Activated CD4-positive, alpha-beta memory T cell treated with anti-CD3 and anti-CD28 coated beads for 36 hours (primary cell): ENCODE results near the gene KHDC4. TPM values are rescaled to one million over a fixed set of nuclear protein-coding genes. Genes with fewer than 3 reads are reported as not detected.

Experiments
- CTCF ChIA-PET: fragments of 350-600 bp; sonication (Branson Sonifier 250); formaldehyde crosslinking; loops from one replicate; lab custom pipeline; 2021; ENCODE audit warnings: antibody characterized with exemption, inconsistent platforms; lab: Charles Lee
- POLR2A ChIA-PET: fragments of 350-600 bp; sonication (Branson Sonifier 250); formaldehyde crosslinking; loops from one replicate; lab custom pipeline; 2021; ENCODE audit warnings: antibody characterized with exemption; lab: Charles Lee
- DNase-seq: peaks from one replicate; pipeline ENCODE4 v3.0.0-alpha.2; 2020
- H3K27ac Mint-ChIP-seq: one replicate; pipeline ENCODE4 v1.8.0; 2021; ENCODE audit warnings: mixed read lengths
- H3K27me3 Mint-ChIP-seq: one replicate; pipeline ENCODE4 v1.8.0; 2021; ENCODE audit warnings: mixed read lengths
- H3K36me3 Mint-ChIP-seq: one replicate; pipeline ENCODE4 v1.8.0; 2021; ENCODE audit warnings: mixed read lengths
- H3K4me1 Mint-ChIP-seq: one replicate; pipeline ENCODE4 v1.8.0; 2021; ENCODE audit warnings: low read depth, mixed read lengths
- H3K4me3 Mint-ChIP-seq: one replicate; pipeline ENCODE4 v1.8.0; 2021; ENCODE audit warnings: mild to moderate bottlenecking, mixed read lengths
- H3K9me3 Mint-ChIP-seq: one replicate; pipeline ENCODE4 v1.8.0; 2021; ENCODE audit warnings: mixed read lengths
- intact Hi-C: fragments of 100-400 bp; cut with micrococcal nuclease; formaldehyde crosslinking; loops from one replicate; pipeline ENCODE4 v1.15.1; 2023
- total RNA-seq, 2 experiments: library from RNA; stranded (reverse); gene quantifications; one replicate each; pipeline ENCODE4 v1.2.3, GENCODE V29; 2021

The KHDC4 gene
- total RNA-seq, 2 experiments from 2014 or later: 66.1 to 70.2 TPM

GRCh38 chr1:155968670-155969069, 34.5 kb upstream of the KHDC4 start:
- no peaks in the 10 kb centered on the region for H3K9me3 Mint-ChIP-seq
- H3K27me3 Mint-ChIP-seq: no peaks in the 10 kb centered on the region
- H3K4me1 Mint-ChIP-seq: peaks cover 66% of the 10 kb centered on the region
- no peak for DNase-seq
- ChIA-PET POLR2A (interaction anchor here (0.8 to 3.9 kb wide), 2 partner anchors 9 to 20 kb away, joined by 3 to 26 read pairs; partner anchors contain the start of gene ARHGEF2), CTCF (interaction anchor here (1.0 to 5.8 kb wide), 2 partner anchors 10 to 19 kb away, joined by 3 to 32 read pairs; partner anchors contain the start of gene ARHGEF2)
- H3K27ac Mint-ChIP-seq: peak overlapping the region; percentile 88
- H3K4me3 Mint-ChIP-seq: no peak overlapping the region
- peaks cover 55% of the 10 kb centered on the region for H3K36me3 Mint-ChIP-seq
- intact Hi-C loops: no loop called here

GRCh38 chr1:155968051-155968400, 33.8 kb upstream of the KHDC4 start:
- intact Hi-C loops: no loop called here
- peak overlapping the region; percentile 88 for H3K27ac Mint-ChIP-seq
- ChIA-PET CTCF (interaction anchor here (0.6 to 5.8 kb wide), 6 partner anchors 11 to 30 kb away, joined by 3 to 32 read pairs (median 6); partner anchors contain the start of gene ARHGEF2), POLR2A (interaction anchor here (0.9 to 3.9 kb wide), 3 partner anchors 9 to 34 kb away, joined by 3 to 26 read pairs (median 3); partner anchors contain the start of genes ARHGEF2 and KHDC4)
- DNase-seq: no peak
- H3K9me3 Mint-ChIP-seq: no peaks in the 10 kb centered on the region
- no peaks in the 10 kb centered on the region for H3K27me3 Mint-ChIP-seq
- peaks cover 60% of the 10 kb centered on the region for H3K4me1 Mint-ChIP-seq
- no peak overlapping the region for H3K4me3 Mint-ChIP-seq
- peaks cover 53% of the 10 kb centered on the region for H3K36me3 Mint-ChIP-seq

DNA sequence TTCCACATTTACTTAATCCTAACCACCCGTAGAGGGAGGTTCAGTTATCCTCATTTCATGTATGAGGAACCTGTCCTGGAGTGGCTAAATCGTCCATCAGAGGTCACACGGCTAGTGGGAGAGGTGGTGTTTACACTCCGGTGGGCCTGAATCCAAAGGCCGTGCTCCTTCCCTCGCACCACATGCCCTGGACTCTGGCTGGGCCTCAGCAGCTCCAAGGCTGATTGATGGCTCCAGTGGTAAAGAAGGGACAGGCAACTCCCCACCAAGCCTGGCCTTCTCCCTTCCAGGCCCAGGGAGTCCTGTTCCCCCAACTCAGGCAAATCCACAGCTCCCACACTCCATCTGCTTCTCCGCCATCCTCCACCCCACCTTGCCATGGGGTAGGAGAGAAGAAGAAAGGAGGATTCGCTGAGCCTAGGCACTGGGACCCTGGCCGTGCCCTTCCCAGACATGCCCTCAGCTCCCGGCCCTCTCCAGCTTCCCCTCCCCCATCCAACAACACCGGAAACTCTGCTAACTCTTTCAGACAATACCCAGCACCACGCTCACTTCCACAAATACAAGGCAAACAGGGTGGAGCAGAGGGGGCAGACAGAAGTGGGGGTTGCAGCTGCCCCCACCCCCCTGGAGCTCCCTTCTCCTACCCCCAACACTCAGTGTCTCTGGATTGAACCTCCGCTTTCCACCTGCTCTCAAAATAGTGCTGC, 33.3 kb upstream of the KHDC4 start:
- H3K4me3 Mint-ChIP-seq: no peak overlapping the region
- CTCF ChIA-PET: interaction anchor here (0.6 to 5.8 kb wide), 8 partner anchors 11 to 52 kb away, joined by 3 to 32 read pairs (median 4); partner anchors contain the start of gene ARHGEF2
- POLR2A ChIA-PET: interaction anchor here (0.9 to 3.9 kb wide), 3 partner anchors 10 to 33 kb away, joined by 3 to 26 read pairs (median 3); partner anchors contain the start of genes ARHGEF2 and KHDC4
- no peaks in the 10 kb centered on the region for H3K9me3 Mint-ChIP-seq
- intact Hi-C loops: no loop called here
- no peak for DNase-seq
- H3K36me3 Mint-ChIP-seq: peaks cover 54% of the 10 kb centered on the region
- no peaks in the 10 kb centered on the region for H3K27me3 Mint-ChIP-seq
- peak overlapping the region; percentile 88 for H3K27ac Mint-ChIP-seq
- H3K4me1 Mint-ChIP-seq: peaks cover 58% of the 10 kb centered on the region

- intact Hi-C loops: no loop called here
- DNase-seq: no peak
- CTCF ChIA-PET: interaction anchor here (1.2 to 5.8 kb wide), 5 partner anchors 12 to 51 kb away, joined by 3 to 32 read pairs (median 8); partner anchors contain the start of gene ARHGEF2
- Mint-ChIP-seq H3K27ac (peak overlapping the region; percentile 82), H3K9me3 (no peaks in the 10 kb centered on the region), H3K36me3 (peaks cover 54% of the 10 kb centered on the region), H3K4me3 (no peak overlapping the region), H3K27me3 (no peaks in the 10 kb centered on the region), H3K4me1 (peaks cover 58% of the 10 kb centered on the region)
- POLR2A ChIA-PET: no interaction called here
These were observed 32.5 kb upstream of the KHDC4 start for GRCh38 chr1:155966750-155967149.

DNA sequence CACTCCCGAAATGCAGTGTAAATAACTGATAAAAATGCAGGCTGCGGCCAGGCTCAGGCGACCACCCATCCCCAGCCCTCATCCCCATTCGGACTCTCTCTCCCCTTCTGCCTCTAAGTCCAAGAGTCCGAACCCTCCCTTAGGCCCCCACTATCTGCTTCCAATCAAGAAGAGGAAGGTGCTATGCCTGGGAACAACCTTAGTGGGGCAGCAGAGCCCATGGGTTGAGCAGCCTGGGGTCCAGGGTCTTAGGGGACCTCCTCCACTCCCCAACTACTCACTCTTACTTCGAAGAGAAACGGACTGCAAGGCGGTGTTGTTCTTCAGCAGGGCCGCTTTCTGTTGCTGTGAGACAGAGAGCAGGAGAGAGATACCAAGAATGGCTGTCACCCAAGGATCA, 31.9 kb upstream of the KHDC4 start:
- H3K27me3 Mint-ChIP-seq: no peaks in the 10 kb centered on the region
- H3K4me3 Mint-ChIP-seq: no peak overlapping the region
- CTCF ChIA-PET: interaction anchor here (1.6 to 5.8 kb wide), 2 partner anchors 13 to 23 kb away, joined by 10 to 32 read pairs; partner anchors contain the start of gene ARHGEF2
- peaks cover 58% of the 10 kb centered on the region for H3K36me3 Mint-ChIP-seq
- DNase-seq: no peak
- POLR2A ChIA-PET: interaction anchor here (1.4 kb wide), 1 partner anchor 11 kb away, joined by 10 read pairs; no protein-coding TSS in a partner anchor
- intact Hi-C loops: no loop called here
- H3K27ac Mint-ChIP-seq: peak overlapping the region; percentile 82
- H3K9me3 Mint-ChIP-seq: no peaks in the 10 kb centered on the region
- H3K4me1 Mint-ChIP-seq: peaks cover 55% of the 10 kb centered on the region

DNA sequence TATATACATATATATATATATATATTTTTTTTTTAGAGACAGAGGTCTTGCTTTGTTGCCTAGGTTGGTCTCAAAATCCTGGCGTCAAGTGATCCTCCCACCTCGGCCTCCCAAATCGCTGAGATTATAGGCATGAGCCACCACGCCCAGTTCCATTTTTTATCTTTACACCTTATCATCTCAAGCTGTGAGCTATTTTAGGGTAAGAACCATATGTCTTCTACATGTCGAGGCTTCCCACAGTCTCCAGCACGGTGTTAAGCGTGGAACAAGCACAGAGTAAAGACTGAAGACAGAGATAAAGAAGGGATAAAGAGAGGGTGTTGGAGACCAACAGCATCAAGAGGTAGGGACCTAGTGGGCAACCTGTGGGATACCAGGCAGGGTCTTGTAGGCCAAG, 30.0 kb upstream of the KHDC4 start:
- ChIA-PET CTCF (no interaction called here), POLR2A (no interaction called here)
- no peaks in the 10 kb centered on the region for H3K27me3 Mint-ChIP-seq
- peaks cover 61% of the 10 kb centered on the region for H3K36me3 Mint-ChIP-seq
- no peak overlapping the region for H3K4me3 Mint-ChIP-seq
- intact Hi-C loops: no loop called here
- DNase-seq: no peak
- no peak overlapping the region for H3K27ac Mint-ChIP-seq
- H3K9me3 Mint-ChIP-seq: no peaks in the 10 kb centered on the region
- peaks cover 36% of the 10 kb centered on the region for H3K4me1 Mint-ChIP-seq

- H3K4me1 Mint-ChIP-seq: peaks cover 21% of the 10 kb centered on the region
- POLR2A ChIA-PET: no interaction called here
- no peaks in the 10 kb centered on the region for H3K27me3 Mint-ChIP-seq
- peaks cover 57% of the 10 kb centered on the region for H3K36me3 Mint-ChIP-seq
- CTCF ChIA-PET: interaction anchor here (0.6 to 1.5 kb wide), 3 partner anchors 12 to 1976 kb away, joined by 3 to 5 read pairs (median 3); partner anchors contain the start of gene RAB13
- no peak overlapping the region for H3K4me3 Mint-ChIP-seq
- peak overlapping the region; percentile 75 for H3K27ac Mint-ChIP-seq
- no peaks in the 10 kb centered on the region for H3K9me3 Mint-ChIP-seq
- intact Hi-C loops: no loop called here
- no peak for DNase-seq
These were observed 28.5 kb upstream of the KHDC4 start for GRCh38 chr1:155962599-155963211.

DNA sequence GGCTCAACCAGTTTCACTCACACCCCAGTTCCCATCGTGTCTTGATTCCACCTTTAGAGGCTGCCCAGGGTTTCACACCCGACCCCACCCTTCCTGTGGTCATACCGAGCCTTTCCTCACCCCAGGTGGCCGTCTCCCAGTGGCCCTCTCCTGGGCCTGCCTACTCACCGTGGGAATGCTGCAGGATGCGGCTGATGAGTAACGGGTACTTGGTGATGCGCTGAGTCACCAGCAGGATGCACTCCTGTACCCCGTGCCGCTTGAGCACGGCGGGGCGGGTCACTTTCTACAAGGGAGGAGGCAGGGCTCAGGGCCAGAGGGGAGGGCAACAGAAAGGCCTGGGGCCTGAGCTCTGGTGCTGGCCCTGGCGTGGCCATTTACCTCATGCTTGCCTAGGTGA, 27.7 kb upstream of the KHDC4 start:
- CTCF ChIA-PET: interaction anchor here (1.5 kb wide), 1 partner anchor 23 kb away, joined by 5 read pairs; no protein-coding TSS in a partner anchor
- peak; percentile 47 for DNase-seq
- intact Hi-C loops: no loop called here
- peaks cover 14% of the 10 kb centered on the region for H3K4me1 Mint-ChIP-seq
- H3K36me3 Mint-ChIP-seq: peaks cover 59% of the 10 kb centered on the region
- no peaks in the 10 kb centered on the region for H3K27me3 Mint-ChIP-seq
- H3K9me3 Mint-ChIP-seq: no peaks in the 10 kb centered on the region
- peak overlapping the region; percentile 75 for H3K27ac Mint-ChIP-seq
- no peak overlapping the region for H3K4me3 Mint-ChIP-seq
- POLR2A ChIA-PET: interaction anchor here (0.5 kb wide), 1 partner anchor 12 kb away, joined by 3 read pairs; no protein-coding TSS in a partner anchor

DNA sequence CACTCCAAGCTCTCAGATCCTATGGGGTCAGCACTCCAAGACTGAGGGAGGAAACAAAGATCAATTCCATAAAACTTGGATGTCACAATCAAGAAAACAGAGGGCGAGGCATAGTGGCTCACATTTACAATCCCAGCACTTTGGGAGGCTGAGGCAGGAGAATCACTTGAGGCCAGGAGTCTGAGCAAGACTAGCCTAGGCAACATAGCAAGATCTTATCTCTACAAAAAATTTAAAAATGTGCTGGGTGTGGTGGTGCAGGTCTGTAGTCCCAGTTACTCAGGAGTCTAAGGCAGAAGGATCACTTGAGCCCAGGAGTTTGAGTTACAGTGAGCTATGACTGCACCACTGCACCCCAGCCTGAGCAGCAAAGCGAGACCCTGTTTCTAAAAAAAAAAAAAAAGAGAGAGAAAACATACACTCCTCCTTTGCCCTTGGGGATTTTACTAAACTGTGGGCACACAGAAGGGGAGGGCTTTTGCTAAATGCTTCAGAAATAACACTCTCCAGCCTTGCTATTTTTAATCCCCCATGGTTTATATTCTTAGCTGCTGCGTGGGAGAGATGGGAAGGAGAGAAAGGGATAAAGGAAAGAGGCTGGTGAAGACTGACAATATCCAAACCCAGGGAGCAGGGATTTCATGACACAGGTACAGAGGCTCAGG, 26.0 kb upstream of the KHDC4 start:
- ChIA-PET POLR2A (no interaction called here), CTCF (interaction anchor here (0.8 to 1.4 kb wide), 2 partner anchors 26 to 29 kb away, joined by 3 to 9 read pairs; no protein-coding TSS in a partner anchor)
- no peaks in the 10 kb centered on the region for H3K9me3 Mint-ChIP-seq
- H3K4me3 Mint-ChIP-seq: no peak overlapping the region
- no peak for DNase-seq
- H3K36me3 Mint-ChIP-seq: peaks cover 51% of the 10 kb centered on the region
- peaks cover 12% of the 10 kb centered on the region for H3K4me1 Mint-ChIP-seq
- H3K27me3 Mint-ChIP-seq: no peaks in the 10 kb centered on the region
- H3K27ac Mint-ChIP-seq: peak overlapping the region; percentile 73
- intact Hi-C loops: no loop called here

GRCh38 chr1:155957411-155957915, 23.2 kb upstream of the KHDC4 start:
- CTCF ChIA-PET: interaction anchor here (1.2 to 1.3 kb wide), 2 partner anchors 10 to 20 kb away, joined by 4 read pairs; no protein-coding TSS in a partner anchor
- Mint-ChIP-seq H3K4me3 (no peak overlapping the region), H3K4me1 (peaks cover 8% of the 10 kb centered on the region), H3K9me3 (no peaks in the 10 kb centered on the region), H3K36me3 (peaks cover 61% of the 10 kb centered on the region), H3K27ac (peak overlapping the region; percentile 39), H3K27me3 (no peaks in the 10 kb centered on the region)
- no peak for DNase-seq
- intact Hi-C loops: no loop called here
- POLR2A ChIA-PET: interaction anchor here (0.6 to 1.2 kb wide), 3 partner anchors 10 to 223 kb away, joined by 3 read pairs; no protein-coding TSS in a partner anchor

DNA sequence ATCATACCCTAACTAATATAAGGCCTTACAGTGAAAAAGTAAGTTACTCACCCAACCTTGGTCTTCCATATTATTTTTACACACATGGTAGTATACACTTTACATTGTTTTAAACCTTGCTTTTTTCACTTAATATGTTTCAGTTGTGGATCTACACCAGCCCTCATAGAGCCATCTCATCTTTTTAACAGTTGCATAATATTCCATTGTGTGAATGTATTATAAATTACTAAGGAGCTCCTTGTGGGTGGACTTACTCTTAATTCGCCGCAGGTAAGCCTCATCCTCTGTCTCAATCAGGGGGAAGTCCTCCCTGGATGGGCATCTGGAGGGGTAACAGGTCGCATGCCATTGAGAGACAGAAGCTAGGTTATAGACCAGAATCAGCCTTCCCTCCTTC, 20.4 kb upstream of the KHDC4 start:
- ChIA-PET CTCF (no interaction called here), POLR2A (interaction anchor here (1.0 kb wide), 1 partner anchor 24 kb away, joined by 3 read pairs; no protein-coding TSS in a partner anchor)

More for the DNA sequence above, 20.4 kb upstream of the KHDC4 start:
- Mint-ChIP-seq H3K4me1 (no peaks in the 10 kb centered on the region), H3K9me3 (no peaks in the 10 kb centered on the region), H3K4me3 (no peak overlapping the region), H3K27me3 (no peaks in the 10 kb centered on the region), H3K27ac (no peak overlapping the region), H3K36me3 (peaks cover 58% of the 10 kb centered on the region)
- intact Hi-C loops: no loop called here
- DNase-seq: no peak
